AG08395 (cell line): ENCODE data around the gene F8.
A peak's percentile ranks its signal among the peaks of the same experiment; 100 is the strongest.
"Not testable (repeated sequence)": the region's sequence is repeated elsewhere in the genome, so short reads cannot be mapped to it uniquely, and the experiment has no call there.

Source experiments
- DNase-seq: peaks from one replicate; pipeline ENCODE4 v3.0.0; 2012; ENCODE audit warnings: mixed read lengths, low spot score

The F8 gene

DNA sequence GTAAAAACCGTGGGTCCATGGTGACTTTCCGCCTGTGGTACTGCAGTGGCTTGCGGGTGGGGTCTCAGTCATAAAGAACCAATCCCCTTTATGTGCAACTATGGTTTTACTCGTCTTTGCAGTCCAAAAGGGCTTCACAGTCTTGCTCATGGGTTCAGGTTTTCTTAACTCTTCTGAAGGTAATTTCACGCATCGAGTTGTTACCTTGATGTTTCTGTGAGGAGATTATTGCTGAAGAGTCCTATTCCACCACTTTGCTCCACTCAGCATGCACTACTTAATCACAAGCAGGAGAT is 41.5 kb downstream of the F8 start:
- no peak for DNase-seq

GRCh38 chrX:154980330-154981115 is 42.0 kb downstream of the F8 start:
- DNase-seq = peak; percentile 48

DNA sequence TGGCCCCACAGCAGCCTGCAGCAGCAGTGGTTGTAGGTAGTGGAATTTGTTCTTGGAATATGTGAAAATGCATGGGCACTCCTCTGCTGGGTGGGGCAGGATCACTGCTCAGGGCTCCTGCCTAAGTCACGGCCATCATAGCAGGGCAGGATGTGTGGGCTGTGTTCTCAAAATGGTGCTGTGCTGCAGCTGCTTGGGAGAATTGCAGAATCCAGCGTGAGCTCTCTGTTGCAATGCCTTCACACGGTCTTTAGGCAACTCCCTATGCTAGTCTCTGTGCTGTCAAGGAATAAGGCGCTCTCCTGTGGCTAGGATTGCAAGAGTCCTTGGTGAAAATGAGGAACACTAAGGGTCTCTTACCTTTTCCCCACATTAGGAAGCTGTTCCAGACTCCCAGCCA is 42.9 kb downstream of the F8 start:
- DNase-seq = no peak

DNA sequence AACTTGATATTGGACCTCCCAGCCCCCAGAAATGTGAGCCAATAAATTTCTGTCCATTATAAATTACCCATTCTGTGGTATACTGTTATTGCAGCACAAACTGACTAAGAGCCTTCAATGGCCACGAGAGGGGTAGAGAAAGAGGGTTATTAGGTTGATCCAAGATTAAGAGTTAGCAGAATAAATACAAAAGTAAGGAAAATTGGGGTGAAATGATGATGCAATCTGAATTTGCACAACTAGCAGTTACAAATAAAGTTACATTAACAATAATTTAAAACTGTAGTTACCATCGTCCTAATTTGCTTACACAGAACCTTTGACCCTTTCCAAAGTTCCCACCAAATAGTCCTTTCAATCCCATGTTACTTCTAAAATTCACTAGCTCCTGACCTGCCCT is 54.2 kb downstream of the F8 start:
- DNase-seq = no peak

DNA sequence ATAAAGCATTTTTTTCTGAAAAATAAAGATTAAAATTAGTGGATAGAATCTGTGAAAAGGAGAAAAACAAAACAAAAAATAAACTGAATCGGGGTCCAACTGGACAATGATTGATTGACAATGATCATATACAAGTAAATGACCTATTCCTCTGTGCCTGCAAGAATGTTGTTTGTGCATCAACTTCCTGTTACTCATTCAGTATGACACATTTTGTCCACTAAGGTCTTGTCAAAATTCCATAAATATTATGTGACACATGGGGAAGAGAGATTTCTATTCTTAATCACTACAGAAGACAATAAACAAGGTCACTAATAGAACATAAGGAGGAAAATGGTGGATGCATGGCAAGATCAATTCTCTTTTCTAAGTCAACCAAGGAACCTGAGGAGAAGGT is 54.9 kb downstream of the F8 start:
- DNase-seq = no peak

- DNase-seq = no peak
Observed at GRCh38 chrX:154961947-154962346, 60.6 kb downstream of the F8 start.

- not testable (repeated sequence) for DNase-seq
Observed at GRCh38 chrX:154955799-154956198, 66.7 kb downstream of the F8 start.

- not testable (repeated sequence) for DNase-seq
Observed at GRCh38 chrX:154939265-154939664, 83.3 kb downstream of the F8 start.

DNA sequence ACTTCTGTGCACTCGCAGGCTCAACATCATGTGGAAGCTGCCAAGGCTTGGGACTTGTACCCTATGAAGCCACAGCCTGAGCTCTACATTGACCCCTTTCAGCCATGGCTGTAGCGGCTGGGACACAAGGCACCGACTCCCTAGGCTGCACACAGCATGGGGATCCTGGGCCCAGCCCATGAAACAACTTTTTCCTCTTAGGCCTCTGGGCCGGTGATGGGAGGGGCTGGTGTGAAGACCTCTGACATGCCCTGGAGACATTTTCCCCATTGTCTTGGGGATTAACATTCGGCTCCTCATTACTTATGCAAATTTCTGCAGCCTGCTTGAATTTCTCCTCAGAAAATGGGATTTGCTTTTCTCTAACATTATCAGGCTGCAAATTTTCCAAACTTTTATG is 97.8 kb downstream of the F8 start:
- not testable (repeated sequence) for DNase-seq

DNA sequence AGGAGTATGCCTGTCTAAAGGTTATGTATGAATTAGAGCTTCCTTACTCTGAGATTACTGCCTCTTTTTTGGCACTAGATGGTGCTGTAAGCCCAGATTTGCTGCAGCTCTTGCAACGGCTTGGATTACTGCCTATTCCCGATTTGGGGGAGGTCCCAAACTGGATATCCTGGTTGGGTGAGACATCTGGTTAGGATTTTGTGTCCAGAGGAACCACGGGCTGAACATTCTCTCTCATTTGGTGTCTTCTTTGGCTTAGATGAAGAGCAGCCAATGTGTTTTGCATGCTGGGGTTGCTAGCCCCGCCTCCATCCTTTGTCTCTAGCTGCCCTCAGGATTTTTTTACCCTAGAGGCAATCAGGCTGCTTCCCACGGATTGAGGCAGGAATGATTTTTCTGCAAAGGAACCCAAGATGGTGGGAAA is 104.5 kb downstream of the F8 start:
- peak; percentile 65 for DNase-seq

- DNase-seq = no peak
Observed at GRCh38 chrX:154914052-154914451, 108.5 kb downstream of the F8 start.

DNA sequence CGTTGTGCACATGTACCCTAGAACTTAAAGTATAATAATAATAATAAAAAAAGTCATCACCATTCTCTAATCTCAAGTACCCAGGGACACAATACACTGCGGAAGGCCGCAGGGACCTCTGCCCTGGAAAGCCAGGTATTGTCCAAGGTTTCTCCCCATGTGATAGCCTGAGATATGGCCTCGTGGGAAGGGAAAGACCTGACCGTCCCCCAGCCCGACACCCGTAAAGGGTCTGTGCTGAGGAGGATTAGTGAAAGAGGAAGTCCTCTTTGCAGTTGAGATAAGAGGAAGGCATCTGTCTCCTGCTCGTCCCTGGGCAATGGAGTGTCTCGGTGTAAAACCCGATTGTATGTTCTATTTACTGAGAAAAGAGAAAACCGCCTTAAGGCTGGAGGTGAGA is 112.0 kb downstream of the F8 start:
- DNase-seq = not testable (repeated sequence)

GRCh38 chrX:154910048-154910447 is 112.5 kb downstream of the F8 start:
- not testable (repeated sequence) for DNase-seq

GRCh38 chrX:154908821-154909220 is 113.7 kb downstream of the F8 start:
- no peak for DNase-seq

DNA sequence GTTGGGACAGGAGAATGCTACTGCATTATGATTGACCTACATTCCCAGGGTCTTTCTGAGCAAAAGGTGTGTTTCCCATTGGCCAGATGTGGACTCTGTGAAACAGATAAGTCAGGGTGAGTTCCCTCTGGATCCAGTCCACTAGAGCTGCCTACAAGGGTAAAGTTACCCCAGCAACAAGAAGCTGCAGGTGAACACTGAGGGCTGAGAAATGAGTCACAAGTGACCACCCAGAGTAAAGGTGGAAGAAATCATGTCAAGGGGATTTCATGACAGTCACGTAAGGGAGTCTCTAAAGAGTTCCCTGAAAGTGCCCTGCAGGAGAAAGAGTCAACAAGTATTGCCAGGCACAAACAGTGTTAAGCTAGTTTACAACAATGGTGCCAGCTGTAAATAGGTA is 120.1 kb downstream of the F8 start:
- no peak for DNase-seq

GRCh38 chrX:154900323-154900722 is 122.2 kb downstream of the F8 start:
- DNase-seq = no peak

DNA sequence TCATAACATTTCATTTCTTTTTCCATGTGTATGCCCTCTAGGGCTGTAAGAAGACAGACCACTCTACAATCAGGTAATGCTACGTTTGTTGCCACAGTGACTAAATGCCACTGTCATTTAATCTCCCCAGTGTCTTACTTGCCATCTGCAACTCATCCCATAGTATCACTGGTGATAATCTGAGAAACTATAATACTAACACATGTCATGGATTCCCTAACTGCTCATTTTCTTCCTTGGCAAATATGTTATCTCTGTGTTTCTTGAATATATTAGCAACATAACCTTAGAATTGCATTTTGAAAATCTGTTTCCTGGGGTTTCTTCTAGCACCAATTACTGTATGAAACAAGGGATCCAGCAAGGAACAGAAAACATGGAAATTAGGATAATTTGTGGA is 130.2 kb downstream of the F8 start:
- DNase-seq = no peak

DNA sequence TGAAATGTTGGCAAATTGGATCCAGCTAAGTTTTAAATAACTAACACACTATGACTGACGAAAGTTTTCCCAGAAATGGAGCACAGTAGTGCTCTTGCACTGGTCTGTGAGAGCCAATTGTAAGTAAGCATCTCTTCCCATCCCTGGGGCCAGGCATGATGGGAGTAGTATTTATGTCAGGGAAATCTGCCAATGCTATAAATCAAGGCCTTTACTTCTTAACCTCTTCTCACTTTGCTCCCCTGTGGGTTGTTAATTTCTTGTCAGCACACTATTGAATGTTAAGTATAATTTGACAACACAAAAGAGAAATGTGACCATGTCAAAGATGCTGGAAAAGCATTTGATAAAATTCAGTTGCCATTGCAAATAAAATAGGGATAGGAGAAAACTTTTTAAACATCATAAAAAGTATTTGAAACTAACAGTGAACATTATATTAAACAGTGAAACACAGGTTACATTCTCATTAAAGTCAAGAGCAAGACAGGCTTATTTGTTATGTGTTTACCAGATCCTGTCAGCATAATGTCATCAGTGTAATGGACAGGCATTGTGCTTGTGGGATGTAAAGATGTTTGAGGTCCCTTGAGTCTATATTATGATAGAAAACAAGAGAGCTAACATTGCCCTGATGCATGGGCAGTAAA is 131.4 kb downstream of the F8 start:
- no peak for DNase-seq

DNA sequence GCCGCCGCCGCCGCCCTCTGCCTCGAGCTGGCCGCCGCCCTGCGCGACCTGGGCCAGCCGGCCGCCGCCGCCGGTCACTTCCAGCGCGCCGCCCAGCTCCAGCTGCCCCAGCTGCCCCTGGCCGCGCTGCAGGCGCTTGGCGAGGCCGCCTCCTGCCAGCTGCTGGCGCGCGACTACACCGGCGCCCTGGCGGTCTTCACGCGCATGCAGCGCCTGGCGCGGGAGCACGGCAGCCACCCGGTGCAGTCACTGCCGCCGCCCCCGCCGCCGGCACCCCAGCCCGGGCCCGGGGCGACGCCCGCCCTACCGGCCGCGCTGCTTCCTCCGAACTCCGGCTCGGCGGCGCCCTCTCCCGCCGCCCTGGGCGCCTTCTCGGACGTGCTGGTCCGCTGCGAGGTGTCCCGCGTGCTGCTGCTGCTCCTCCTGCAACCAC is 135.7 kb downstream of the F8 start:
- not testable (repeated sequence) for DNase-seq

- not testable (repeated sequence) for DNase-seq
Observed at GRCh38 chrX:154886069-154886788, 136.3 kb downstream of the F8 start, which contains the start of gene F8A1. Gene F8A1, plus strand, starts transcription at chrX:154886355. Its CDS starts 20 bp downstream, at chrX:154886375.

DNA sequence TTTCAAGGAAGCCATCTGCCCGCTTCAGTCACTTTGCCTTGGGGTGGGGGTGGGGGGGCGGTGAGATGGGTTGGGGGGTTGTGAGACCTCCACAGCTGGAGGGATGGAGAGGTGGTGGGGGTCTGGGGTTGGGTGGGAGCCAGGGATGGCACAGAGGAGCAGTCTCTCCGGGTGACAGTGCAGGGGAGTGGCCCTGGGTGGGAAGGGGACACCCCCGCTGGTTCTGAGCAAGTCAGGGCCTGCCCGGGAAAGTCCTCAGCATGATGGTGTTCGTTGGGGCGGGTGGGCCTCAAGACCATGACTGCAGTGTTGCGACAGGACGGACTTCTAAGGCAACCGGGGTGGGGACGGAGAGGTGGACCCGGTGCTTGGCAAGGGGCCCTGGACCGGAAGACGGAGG is 137.0 kb downstream of the F8 start:
- not testable (repeated sequence) for DNase-seq

- not testable (repeated sequence) for DNase-seq
Observed at GRCh38 chrX:154885057-154885456, 137.5 kb downstream of the F8 start.

GRCh38 chrX:154884069-154884468 is 138.5 kb downstream of the F8 start:
- DNase-seq = not testable (repeated sequence)
